Hepatocyte (in vitro differentiated cells): ENCODE data around the gene DPP10. TPM values are rescaled to one million over a fixed set of nuclear protein-coding genes. Genes with fewer than 3 reads are reported as not detected.

Experiments used
- DNase-seq: peaks from one replicate; pipeline ENCODE4 v3.0.0-alpha.2; 2016; ENCODE audit warnings: low spot score
- H2AFZ ChIP-seq: fragments of 200-600 bp; sonication (generic); 2 replicates; pipeline ENCODE4 v1.6.0; 2016; ENCODE audit warnings: antibody characterized with exemption, mild to moderate bottlenecking
- H3K27ac ChIP-seq: fragments of 200-600 bp; sonication (generic); 2 replicates; pipeline ENCODE4 v1.5.1; 2016; ENCODE audit warnings: mild to moderate bottlenecking
- H3K27me3 ChIP-seq: fragments of 200-600 bp; sonication (generic); 2 replicates; pipeline ENCODE4 v1.6.1; 2016
- H3K36me3 ChIP-seq: fragments of 200-600 bp; sonication (generic); replicated peaks from 2 replicates; pipeline ENCODE4 v1.5.1; 2016; ENCODE audit warnings: low read depth; ENCODE audit not compliant: insufficient read depth
- H3K4me1 ChIP-seq: fragments of 200-600 bp; sonication (generic); 2 replicates; pipeline ENCODE4 v1.5.1; 2016; ENCODE audit warnings: mild to moderate bottlenecking, moderate library complexity; ENCODE audit not compliant: insufficient read depth
- H3K4me2 ChIP-seq: fragments of 200-600 bp; sonication (generic); 2 replicates; pipeline ENCODE4 v1.6.0; 2016
- H3K4me3 ChIP-seq: fragments of 200-600 bp; sonication (generic); 2 replicates; pipeline ENCODE4 v1.5.1; 2016; ENCODE audit warnings: mild to moderate bottlenecking
- H3K79me2 ChIP-seq: fragments of 200-600 bp; sonication (generic); 2 replicates; pipeline ENCODE4 v1.6.0; 2017; ENCODE audit warnings: mild to moderate bottlenecking
- H3K9me2 ChIP-seq: fragments of 200-600 bp; sonication (generic); replicated peaks from 2 replicates; pipeline ENCODE4 v1.6.0; 2017; ENCODE audit warnings: mild to moderate bottlenecking; ENCODE audit not compliant: insufficient read depth
- H3K9me3 ChIP-seq: fragments of 200-600 bp; sonication (generic); 2 replicates; pipeline ENCODE4 v1.5.1; 2016; ENCODE audit warnings: low read depth, mild to moderate bottlenecking
- H4K20me1 ChIP-seq: fragments of 200-600 bp; sonication (generic); 2 replicates; pipeline ENCODE4 v1.6.0; 2016; ENCODE audit warnings: mild to moderate bottlenecking; ENCODE audit not compliant: insufficient read depth, poor library complexity, severe bottlenecking
- EZH2 ChIP-seq: fragments of 200-600 bp; sonication (generic); IDR thresholded peaks from 2 replicates; pipeline ENCODE4 v1.6.1; 2016; ENCODE audit warnings: antibody characterized with exemption, mild to moderate bottlenecking, borderline replicate concordance
- EZH2phosphoT487 ChIP-seq: fragments of 200-600 bp; sonication (generic); IDR thresholded peaks from one replicate; pipeline ENCODE4 v1.6.1; 2018; ENCODE audit warnings: antibody characterized with exemption, mild to moderate bottlenecking, low read depth, moderate library complexity; ENCODE audit not compliant: unreplicated experiment, severe bottlenecking
- WGBS: methylation state at CpG from one replicate; pipeline ENCODE4 v1.1.6; 2016; ENCODE audit warnings: low lambda C conversion rate; ENCODE audit errors: missing lambda C conversion rate; 5-methylcytosine and 5-hydroxymethylcytosine counted together
- polyA plus RNA-seq: library from polyadenylated mRNA; unstranded; fragments of >200 nt; fragmentation: Nextera tagmentation; extraction: Ambion mirVana; gene quantifications from 2 replicates; pipeline ENCODE4 v1.2.1, GENCODE V29; 2016
- total RNA-seq: library from RNA; depleted of rRNA; stranded (reverse); fragments of >200 nt; gene quantifications from 2 replicates; pipeline ENCODE4 v1.2.3, GENCODE V29; 2014
- TF ChIP-seq, protein P1 (sequence below): fragments of 200-600 bp; sonication (generic); IDR thresholded peaks from 2 replicates; pipeline ENCODE4 v1.5.1; 2016; ENCODE audit warnings: antibody characterized with exemption, mild to moderate bottlenecking; ENCODE audit not compliant: poor library complexity

The DPP10 gene
- total and polyA plus RNA-seq, 2 experiments from 2014 or later: 5.0 to 15.7 TPM

DNA sequence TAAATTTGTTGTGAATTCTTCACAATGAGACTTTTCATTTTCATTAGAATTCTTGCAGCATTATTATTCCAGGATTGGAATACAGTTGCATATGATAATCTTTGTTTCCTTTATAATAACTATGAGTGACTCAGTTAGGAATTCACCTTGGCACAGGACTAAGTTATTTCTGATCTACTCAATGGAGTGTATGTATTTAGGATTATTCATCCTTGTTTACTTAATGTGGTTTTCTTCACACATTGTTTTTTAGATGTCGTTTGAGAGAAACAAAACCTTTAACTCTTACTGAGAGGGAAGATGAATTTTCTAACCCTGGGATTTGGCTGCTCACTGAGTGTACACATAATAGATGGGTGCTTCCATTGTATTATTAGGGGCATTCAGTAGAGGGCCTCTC is 970.1 kb downstream of the DPP10 start:
- TF ChIP-seq EZH2 (no peak), EZH2phosphoT487 (no peak)
- TF ChIP-seq, protein P1, sequence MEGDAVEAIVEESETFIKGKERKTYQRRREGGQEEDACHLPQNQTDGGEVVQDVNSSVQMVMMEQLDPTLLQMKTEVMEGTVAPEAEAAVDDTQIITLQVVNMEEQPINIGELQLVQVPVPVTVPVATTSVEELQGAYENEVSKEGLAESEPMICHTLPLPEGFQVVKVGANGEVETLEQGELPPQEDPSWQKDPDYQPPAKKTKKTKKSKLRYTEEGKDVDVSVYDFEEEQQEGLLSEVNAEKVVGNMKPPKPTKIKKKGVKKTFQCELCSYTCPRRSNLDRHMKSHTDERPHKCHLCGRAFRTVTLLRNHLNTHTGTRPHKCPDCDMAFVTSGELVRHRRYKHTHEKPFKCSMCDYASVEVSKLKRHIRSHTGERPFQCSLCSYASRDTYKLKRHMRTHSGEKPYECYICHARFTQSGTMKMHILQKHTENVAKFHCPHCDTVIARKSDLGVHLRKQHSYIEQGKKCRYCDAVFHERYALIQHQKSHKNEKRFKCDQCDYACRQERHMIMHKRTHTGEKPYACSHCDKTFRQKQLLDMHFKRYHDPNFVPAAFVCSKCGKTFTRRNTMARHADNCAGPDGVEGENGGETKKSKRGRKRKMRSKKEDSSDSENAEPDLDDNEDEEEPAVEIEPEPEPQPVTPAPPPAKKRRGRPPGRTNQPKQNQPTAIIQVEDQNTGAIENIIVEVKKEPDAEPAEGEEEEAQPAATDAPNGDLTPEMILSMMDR: no peak
- 38% methylated on average over 1 of the region's 1 CpG for WGBS

DNA sequence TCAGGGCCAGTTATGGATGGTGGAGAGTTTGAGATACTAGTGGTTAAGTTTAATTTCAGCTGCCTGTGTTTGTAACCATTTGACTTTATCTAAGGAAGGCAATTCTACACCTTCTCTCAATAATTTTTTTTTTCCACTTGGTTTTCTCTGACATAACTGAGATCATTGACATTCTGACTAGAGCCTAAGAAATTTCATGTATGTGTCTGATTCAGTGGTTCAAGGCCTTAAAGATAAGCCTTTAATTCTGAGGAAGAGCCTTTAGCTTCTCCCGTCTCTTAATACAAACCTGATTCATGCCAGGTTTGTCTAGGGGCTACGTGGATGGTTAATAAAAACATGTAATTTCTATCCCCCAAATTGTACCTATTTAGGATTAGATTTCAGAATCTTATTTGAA is 971.4 kb downstream of the DPP10 start:
- H3K4me2 ChIP-seq: peak overlapping the region; percentile 21
- H4K20me1 ChIP-seq: no peaks in the 10 kb centered on the region
- H3K9me2 ChIP-seq: no peaks in the 10 kb centered on the region
- H3K4me3 ChIP-seq: no peak overlapping the region
- TF ChIP-seq EZH2phosphoT487: no peak
- TF ChIP-seq, protein P1: no peak
- no peak for TF ChIP-seq EZH2
- no peak overlapping the region for H2AFZ ChIP-seq
- H3K4me1 ChIP-seq: peaks cover 10% of the 10 kb centered on the region
- H3K79me2 ChIP-seq: no peaks in the 10 kb centered on the region
- no peaks in the 10 kb centered on the region for H3K36me3 ChIP-seq
- no peaks in the 10 kb centered on the region for H3K9me3 ChIP-seq
- no peaks in the 10 kb centered on the region for H3K27me3 ChIP-seq
- DNase-seq: no peak
- WGBS: 32% methylated on average over 2 of the region's 2 CpGs
- H3K27ac ChIP-seq: peak overlapping the region; percentile 4

More for the DNA sequence above, 970.1 kb downstream of the DPP10 start:
- Histone ChIP-seq H3K4me2 (no peak overlapping the region), H3K36me3 (no peaks in the 10 kb centered on the region), H3K79me2 (no peaks in the 10 kb centered on the region), H3K27ac (no peak overlapping the region), H4K20me1 (no peaks in the 10 kb centered on the region), H3K4me1 (peaks cover 10% of the 10 kb centered on the region), H3K4me3 (no peak overlapping the region), H3K9me2 (no peaks in the 10 kb centered on the region), H3K27me3 (no peaks in the 10 kb centered on the region), H3K9me3 (no peaks in the 10 kb centered on the region), H2AFZ (no peak overlapping the region)
- no peak for DNase-seq

DNA sequence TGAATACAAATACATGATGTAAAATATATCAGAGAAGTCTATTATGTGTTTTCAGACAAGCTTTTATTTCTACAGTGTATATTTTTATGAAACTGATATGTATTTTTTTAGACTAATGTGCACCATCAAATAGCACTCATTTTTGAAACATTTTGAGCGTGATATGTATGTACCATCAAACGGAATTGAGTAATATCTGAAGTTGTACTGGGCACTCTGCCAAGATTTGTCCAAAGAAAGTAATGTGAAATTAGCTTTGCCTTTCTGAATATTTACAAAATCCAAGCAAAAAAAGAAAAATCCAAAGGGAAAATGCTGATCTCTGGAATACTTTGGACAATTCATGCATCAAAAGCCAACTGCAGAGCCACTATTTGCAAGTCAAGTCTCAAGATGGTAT is 972.0 kb downstream of the DPP10 start:
- no peak overlapping the region for H3K4me3 ChIP-seq
- H3K9me2 ChIP-seq: no peaks in the 10 kb centered on the region
- peak overlapping the region; percentile 4 for H3K27ac ChIP-seq
- 70% methylated on average over 2 of the region's 2 CpGs for WGBS
- no peak for DNase-seq
- H3K4me1 ChIP-seq: peaks cover 10% of the 10 kb centered on the region
- no peaks in the 10 kb centered on the region for H3K36me3 ChIP-seq
- H3K9me3 ChIP-seq: no peaks in the 10 kb centered on the region
- no peaks in the 10 kb centered on the region for H3K79me2 ChIP-seq
- H3K27me3 ChIP-seq: no peaks in the 10 kb centered on the region
- H3K4me2 ChIP-seq: peak overlapping the region; percentile 21
- TF ChIP-seq EZH2phosphoT487: no peak
- TF ChIP-seq, protein P1: no peak
- no peak for TF ChIP-seq EZH2
- no peaks in the 10 kb centered on the region for H4K20me1 ChIP-seq
- no peak overlapping the region for H2AFZ ChIP-seq
